AG20443 (cell line): ENCODE results near the gene PLXND1.

Experiments used
- DNase-seq: peaks from one replicate; pipeline ENCODE4 v3.0.0; 2012; ENCODE audit warnings: low spot score, mixed read lengths

The PLXND1 gene

GRCh38 chr3:129599607-129600006 lies 6.9 kb downstream of the PLXND1 start:
- peak; percentile 73 for DNase-seq

GRCh38 chr3:129599073-129599472 lies 7.4 kb downstream of the PLXND1 start:
- DNase-seq, result no peak

- no peak for DNase-seq
These were observed 8.0 kb downstream of the PLXND1 start for GRCh38 chr3:129598484-129598883.

GRCh38 chr3:129598000-129598381 lies 8.5 kb downstream of the PLXND1 start:
- DNase-seq, result peak; percentile 46

GRCh38 chr3:129597087-129597999 lies 9.1 kb downstream of the PLXND1 start:
- peak; percentile 74 for DNase-seq

- peak; percentile 93 for DNase-seq
These were observed 10.0 kb downstream of the PLXND1 start for GRCh38 chr3:129596194-129597086.

GRCh38 chr3:129595544-129596193 lies 10.8 kb downstream of the PLXND1 start:
- peak; percentile 38 for DNase-seq

- DNase-seq, result no peak
These were observed 11.5 kb downstream of the PLXND1 start for GRCh38 chr3:129594907-129595390.

GRCh38 chr3:129594409-129594808 lies 12.1 kb downstream of the PLXND1 start:
- DNase-seq, result no peak

GRCh38 chr3:129593595-129594339 lies 12.7 kb downstream of the PLXND1 start:
- no peak for DNase-seq

- DNase-seq, result no peak
These were observed 13.3 kb downstream of the PLXND1 start for GRCh38 chr3:129593230-129593594.

GRCh38 chr3:129592381-129593131 lies 13.9 kb downstream of the PLXND1 start:
- peak; percentile 52 for DNase-seq

- DNase-seq, result no peak
These were observed 14.5 kb downstream of the PLXND1 start for GRCh38 chr3:129591932-129592331.

- no peak for DNase-seq
These were observed 16.3 kb downstream of the PLXND1 start for GRCh38 chr3:129590215-129590614.

GRCh38 chr3:129587566-129588210 lies 18.8 kb downstream of the PLXND1 start:
- no peak for DNase-seq

- DNase-seq, result peak; percentile 81
These were observed 19.6 kb downstream of the PLXND1 start for GRCh38 chr3:129586746-129587430.

- DNase-seq, result no peak
These were observed 20.4 kb downstream of the PLXND1 start for GRCh38 chr3:129585949-129586657.

GRCh38 chr3:129584631-129585030 lies 21.8 kb downstream of the PLXND1 start:
- DNase-seq, result no peak

- no peak for DNase-seq
These were observed 23.2 kb downstream of the PLXND1 start for GRCh38 chr3:129583289-129583688.
